DLD1 (cell line): ENCODE data around the gene WDR33.

Source experiments
- in situ Hi-C: cut with HindIII; loops from 2 replicates; pipeline ENCODE4 v1.10.0; 2017; ENCODE audit warnings: low sequenced_read_pairs

WDR33 gene

DNA sequence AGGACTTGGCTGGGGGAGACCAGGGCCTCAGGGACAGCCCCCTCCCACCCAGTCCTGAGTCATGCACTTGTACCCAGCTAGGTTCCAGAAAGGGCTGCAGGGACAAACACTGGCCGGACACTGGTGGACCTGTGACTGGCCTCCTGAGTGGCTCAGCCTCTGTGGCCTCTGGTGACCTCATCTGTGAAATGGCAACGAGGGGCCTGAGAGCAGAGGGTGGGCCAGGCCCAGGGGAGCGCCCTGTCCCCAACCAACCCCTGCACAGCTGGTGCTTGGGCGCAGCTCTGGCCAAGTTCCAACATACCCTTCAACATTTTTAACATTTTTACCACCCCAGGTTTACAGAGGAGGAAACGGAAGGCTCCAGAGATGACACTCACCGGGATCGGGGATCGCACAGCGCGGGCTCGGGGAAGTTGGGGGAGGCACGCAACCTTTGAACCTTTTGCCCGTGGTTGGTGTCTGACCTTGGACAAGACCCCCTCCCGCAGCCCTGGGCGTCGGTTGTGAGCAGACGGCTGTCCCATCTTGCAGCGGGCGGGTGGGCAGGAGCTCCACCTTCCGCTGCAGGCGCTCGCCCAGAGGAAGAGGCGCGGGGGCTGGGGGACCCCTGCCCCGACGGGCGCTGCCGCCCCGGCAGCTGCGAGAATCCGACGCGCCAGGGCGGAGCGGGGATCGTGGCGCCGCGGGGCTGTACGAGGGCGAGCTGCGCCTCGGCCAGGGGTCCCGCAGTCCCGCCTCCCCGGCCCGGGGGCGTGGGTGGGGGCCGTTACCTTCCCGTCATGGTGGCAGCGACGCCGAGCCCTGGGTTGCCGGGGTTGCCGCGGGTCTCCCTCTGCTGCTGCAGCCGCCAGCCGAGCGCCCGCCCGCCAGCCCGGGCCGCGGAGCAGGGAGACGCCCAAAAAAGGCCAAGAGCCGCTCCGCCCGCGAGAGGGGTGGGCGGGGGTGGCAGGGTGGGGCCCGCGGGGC is 136.4 kb downstream of the WDR33 start:
- in situ Hi-C loops = no loop called here

DNA sequence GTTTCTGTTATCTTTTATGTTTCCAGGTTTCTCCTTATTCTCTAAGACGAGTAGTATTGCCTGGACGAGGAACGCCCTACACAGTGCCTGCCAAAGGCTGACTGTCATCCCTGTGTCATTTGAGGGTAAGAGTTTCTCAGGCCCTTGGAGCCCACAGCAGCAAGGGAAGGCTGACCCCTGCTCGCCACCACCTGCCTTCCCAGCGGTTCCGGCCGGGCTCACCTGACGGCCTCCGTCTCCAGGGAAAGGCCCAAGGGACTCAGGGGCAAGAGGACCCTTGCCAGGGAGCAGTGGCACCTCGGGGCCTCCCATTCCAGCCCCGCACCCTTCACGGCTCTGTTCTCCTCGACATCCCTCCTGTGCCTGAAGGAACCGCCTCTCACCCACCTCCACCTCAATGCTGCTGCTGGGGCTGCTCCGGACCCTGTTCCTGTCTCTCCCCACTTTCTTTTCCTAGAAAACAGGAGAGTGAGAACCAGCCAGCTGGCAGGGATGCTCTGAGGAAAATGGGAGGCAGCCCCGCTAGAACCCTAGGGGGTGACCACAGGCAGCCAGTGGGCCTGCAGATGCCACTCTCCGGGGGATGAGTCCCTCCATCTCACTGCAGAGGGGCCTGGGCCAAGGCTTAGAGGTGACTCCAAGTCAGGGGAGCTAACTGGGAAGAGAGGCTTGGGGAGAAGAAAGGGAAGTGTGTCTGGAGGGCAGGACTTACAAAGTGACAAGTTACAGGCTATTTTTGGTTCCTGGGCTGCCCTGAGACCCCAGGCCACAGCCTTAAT is 137.5 kb downstream of the WDR33 start:
- in situ Hi-C loops = no loop called here

DNA sequence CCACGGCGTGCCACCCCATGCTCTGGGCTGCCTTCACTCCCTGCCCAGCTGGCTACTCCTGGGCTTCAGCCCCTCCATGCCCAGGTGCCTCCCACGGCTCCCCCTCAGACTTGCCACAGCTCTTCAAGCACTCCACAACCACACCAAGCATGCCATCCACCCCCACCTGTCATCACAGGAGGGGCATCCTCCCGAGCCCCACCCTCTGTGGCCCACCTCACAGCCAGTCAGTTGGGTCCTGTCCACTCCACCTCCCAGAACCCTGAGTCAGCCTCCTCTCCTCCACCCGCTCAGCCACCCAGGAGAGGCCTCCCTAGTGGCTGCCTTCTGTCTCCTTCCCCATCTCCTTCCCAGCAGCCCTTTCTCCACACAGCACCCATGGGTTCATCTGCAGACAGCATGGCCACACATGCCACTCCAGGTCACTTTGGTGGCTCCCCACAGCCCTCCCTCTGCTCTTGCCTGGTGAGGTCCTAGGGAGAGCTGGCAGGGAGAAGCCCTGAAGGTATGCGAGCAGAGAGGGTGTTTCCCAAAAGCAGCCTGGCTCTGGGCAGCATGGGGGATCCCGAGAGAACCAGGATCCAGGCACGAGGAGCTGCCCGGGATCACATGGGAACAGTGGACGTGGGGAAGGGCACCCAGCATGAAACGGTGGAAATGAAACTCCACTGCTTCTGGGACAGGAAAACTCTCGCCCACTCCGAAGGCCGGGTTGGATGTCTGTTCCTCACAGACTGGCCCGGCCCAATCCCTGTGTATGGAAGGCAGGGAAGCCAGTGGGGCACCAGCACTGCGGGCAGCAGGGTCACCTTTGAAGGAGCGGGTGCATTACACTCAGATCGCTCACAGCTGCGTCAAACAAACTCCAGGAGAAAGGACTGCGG is 138.4 kb downstream of the WDR33 start:
- in situ Hi-C loops = no loop called here

DNA sequence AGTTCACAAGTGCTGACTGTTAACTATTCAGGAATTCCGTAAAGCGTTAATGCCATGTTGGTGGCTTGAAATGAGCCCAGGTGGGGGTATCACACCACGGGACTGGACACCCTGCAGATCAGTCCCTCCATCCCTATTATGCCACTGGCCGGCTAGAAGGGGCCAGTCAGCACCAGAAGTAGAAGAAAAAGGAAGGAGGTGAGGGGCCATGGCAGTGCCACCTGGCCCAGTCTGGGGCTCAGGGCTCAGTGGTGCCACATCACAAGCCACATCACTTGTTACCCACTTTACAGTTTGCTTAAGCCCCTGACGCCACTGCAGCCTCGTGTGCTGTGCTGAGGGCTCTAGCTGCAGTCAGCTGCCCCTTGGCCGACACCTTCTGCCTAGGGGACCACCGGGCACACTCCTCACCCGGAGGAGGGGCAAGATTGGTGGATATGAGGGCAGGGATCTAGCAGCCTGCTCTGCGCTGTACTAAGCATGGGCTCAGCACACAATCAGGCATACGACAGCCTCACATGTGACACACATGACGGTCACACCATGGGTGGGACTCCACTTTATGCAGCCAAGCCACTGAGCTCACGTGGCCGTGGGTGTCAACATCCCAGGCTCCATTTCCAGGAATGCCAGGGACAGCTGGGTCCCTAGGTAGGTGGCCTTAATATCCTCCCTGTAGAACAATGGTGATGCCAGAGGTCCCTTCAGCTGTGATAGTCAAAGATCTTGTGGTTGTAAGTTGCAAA is 139.2 kb downstream of the WDR33 start:
- in situ Hi-C loops = no loop called here

DNA sequence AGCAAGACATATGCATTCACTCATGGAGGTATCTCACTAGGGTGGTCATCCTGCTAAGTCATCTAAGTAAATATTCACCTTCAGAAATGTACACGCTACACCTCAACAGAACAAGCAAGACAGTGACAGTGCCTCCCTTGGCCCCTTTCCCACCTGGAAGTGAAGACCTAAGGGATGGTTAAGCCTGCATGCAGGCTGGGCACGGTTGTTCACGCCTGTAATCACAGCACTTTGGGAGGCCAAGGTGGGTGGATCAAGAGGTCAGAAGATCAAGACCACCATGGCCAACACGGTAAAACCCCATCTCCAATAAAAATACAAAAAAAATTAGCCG is 140.0 kb downstream of the WDR33 start:
- in situ Hi-C loops = no loop called here

DNA sequence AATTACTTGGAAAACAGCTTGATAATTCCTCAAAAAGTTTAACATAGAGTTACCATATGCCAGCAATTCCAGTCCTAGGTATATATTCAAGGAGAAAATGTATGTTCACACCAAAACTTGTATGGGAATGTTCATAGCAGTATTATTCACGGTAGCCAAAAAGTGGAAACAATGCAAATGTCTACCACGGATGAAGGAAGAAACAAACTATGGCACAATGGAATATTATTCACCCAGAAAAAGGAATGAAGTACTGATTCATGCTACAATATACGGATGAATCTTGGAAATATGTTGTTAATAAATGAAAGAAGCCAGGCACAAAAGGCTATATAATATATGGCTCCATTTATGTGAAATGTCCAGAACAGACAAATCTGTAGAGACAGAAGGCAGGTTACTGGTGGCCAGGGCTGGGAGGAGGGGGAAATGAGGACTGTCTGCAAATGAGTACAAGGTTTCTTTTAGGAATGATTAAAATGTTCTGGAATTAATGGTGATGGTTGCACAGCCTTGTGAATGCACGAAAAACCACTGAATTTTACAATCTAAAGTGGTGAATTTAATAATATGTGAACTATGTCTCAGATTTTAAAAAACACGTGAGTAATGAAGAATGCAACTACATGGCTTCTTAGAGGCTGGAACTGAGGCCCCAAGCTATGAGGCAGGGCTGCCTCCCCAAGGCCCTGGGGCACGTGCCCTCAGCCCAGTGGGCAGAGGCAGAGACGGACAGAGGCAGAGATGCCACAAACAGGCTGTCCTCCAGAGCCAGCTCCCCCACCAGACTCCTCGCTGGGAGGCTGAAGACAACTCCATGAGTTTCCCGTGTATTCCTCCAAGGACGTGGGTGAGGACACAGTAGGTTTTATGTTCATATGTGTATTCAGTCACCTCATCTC is 140.7 kb downstream of the WDR33 start:
- in situ Hi-C loops = no loop called here

DNA sequence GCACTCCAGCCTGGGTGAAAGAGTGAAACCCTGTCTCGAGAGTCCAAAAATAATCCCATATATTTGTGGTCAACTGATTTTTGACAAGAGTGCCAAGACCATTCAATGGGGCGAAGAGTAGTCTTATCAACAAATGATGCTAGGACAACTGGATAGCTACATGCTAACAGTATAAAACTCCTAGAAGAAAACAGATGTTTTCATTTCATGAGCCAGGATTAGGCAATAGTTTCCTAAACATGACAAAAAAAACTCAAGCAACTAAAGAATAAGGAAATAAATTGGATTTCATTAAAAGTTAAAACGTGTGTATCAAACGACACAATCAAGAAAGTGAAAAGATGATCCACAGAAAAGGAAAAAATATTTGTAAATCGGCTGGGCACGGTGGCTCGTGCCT is 141.9 kb downstream of the WDR33 start:
- in situ Hi-C loops = no loop called here

DNA sequence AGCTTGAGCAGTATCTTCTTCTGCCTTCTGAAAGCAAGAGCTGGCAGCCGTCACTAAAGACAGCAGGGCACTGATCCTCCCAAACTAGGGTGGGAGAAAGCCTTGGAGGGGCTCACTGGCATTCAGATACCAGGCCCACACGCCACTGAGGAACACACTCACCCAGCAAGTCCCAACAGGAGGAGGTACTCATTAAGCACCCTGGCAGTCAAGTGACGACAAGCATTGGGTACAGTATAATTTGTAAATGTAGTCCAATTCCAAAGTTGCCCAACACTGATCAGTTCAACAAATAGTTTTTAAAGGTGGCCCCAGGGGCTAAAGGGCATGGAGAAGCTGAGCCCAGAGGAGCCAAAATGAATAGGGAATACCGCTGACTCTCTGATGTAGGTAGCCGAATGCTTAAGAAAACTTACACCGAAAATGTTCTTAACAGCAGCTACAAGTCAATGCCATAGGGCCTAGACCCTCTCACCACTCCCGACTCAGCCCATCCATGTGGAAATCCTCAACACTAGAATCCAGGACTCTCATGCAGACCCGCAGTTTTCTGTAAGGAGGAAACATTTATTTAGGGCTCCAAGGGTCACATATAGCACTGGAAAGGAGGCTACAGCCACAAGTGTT is 145.6 kb downstream of the WDR33 start:
- in situ Hi-C loops = no loop called here

DNA sequence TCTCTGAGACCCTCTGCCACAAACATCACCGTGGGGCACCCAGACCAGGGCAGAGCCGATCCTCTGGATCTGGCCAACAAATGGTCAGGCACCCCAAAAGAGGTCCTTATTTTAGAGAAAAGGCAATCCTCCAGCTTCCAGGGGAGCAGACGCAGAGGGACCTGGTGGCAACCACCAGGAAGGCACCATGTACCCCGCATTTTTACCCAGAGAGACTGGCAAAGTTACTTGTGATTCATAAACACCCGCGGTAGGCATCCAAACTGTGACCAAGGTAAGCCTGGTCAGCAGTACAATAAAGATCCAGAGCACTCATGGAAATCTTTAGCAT is 146.1 kb downstream of the WDR33 start:
- in situ Hi-C loops = no loop called here

DNA sequence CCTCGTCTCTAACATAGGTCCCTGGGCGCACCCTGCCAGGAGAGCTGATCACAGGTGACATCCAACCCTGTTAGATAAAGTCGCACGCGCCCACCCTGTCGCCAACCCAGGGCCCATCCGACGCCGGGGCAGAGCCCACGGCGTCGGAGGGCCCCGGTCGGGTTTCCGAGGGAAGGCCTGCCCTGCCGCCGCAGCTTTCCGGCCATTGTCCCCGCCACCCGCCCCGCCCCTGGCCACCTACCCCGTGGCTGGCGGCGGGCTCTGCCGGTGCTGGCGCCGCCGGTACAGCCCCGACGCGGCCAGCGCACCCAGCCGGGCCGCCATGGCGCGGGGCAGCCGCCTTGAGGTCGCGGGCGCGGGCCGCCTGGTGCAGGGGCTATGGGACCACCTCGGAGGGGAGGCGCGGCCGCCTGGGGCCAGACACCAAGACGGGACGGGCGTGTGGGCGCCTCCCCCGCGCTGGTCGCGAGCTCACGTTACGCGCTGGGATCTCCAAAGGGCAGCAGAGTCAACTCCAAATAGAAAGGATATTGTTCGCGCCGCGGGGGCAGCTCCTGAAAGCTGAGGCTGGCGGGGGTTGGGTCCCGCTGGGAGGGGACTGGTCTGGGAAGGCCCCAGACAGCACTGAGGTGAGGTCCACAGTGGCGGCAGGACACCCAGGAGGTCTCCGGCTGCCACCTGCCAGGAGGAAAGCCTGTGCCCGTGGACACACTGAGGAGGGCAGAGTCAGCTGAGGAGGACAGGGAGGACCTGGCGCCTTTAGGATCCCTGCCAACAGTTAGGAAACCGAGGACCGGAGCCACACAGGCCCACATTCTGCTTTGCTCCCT is 146.7 kb downstream of the WDR33 start:
- in situ Hi-C loops = no loop called here

DNA sequence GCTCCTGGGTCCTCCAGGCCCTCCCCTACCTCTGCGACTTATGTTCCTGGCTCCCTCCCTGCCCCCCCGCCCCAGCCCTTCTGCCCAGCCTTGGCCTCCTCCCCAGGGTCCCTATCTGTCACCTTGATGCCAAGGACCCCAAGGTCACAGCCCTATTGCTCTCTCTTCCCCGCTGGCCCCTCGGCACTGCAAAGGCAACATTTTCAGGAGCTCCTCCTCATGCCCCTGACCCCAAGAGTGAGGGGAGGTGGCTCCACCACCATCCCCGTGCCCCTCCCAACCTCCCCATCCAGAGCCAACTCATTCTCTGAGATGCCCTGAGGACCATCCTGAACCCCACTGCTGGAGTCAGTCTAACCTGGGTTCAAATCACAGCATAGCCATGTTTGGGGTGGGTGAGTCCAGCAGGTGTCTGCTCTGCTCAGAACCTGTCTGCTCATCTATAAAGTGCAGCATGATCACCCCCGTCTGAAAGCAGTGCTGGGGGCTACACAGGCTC is 147.4 kb downstream of the WDR33 start:
- in situ Hi-C loops = no loop called here

DNA sequence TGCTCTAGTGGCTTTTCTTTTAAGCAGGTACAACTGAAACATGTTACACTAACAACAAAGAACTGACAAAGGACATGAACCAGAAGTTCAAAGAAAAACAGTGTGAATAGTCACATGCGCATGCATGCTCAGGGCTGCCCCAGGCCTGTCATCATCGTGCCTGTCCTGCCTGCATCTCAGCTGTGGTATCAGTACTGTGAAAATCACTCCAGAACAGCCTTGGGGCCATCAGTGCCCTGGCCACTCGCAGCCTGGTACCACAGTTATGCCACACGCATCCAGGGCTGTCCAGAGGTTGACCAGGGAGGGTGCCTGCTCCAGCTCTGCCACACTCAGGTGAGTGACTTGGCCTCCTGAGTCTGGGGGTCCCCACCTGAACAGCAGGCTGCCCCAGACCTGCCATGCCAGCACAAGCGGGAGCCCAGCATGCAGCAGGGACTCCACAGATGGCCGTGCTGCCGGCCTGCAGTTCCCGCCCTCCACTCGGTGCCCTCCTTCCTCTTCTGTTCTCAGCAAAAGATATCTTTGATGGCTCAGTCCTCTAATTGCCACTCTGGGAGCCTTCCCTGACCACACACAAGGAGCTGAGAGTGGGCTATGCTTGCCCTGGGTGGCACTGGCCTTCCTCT is 147.9 kb downstream of the WDR33 start:
- in situ Hi-C loops = no loop called here

DNA sequence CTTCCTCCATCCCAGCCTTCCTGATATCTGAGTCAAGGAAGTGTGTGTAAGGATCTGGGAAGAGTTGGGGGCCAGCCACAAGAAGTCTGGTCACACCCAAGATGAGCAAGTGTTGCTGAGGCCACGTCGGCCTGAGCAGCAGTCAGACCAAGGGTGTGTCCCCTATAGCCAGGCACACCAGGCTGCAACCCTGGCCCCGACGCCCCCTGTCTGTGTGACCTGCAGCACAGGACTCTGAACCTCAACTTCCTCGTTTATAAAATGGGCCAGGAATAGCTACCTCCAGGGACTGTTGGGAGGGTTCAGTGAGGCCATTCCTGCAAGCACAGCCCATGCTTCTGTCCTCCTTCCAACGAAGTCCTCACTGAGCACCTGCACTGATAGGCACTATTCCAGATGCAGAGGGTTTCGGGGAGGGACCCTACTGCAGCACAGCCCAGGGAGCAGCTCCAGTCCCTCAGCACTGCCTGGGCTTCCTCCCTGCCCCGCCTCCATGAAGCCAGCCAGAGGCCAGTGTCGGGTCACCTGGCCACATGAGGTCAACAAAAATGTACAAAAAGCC is 148.9 kb downstream of the WDR33 start:
- in situ Hi-C loops = no loop called here

DNA sequence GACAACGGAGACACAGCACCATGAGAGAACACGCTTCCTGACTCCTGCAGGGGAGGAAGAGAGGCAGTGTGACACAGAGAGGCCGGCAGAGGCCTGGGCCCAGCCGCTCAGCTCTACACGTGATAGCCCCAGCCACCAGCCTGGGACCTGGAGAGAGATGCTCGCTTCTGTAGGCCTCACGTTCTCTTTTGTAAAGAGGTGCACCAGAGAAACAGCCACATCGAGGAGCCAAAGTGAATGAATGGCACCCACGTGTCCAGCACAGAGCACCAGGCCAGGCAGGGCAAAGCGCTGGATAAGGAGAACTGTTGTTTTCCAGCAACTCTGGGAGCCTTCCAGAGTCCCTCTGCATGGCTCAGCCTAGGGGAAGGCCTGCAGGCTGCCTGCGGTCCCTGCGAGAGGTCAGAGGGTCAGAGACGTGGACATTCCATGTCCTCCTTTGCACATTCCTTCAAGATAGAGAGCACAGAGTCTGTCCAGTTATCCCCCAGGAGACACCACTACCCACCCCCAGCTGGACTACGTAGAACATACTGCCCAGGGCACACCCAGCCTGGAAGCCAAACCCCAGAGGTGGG is 149.8 kb downstream of the WDR33 start:
- in situ Hi-C loops = no loop called here

DNA sequence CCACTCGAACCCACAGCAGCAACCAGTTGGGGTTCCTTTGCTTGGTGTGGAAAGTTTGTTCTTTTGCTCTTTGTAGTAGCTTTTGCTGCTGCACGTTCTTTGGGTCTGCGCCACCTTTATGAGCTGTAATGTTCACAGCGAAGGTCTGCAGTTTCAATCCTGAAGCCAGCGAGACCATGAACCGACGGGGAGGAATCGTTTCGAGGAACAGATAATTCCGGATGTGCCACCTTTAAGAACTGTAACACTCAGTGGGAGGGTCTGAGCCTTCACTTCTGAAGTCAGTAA is 150.7 kb downstream of the WDR33 start:
- in situ Hi-C loops = no loop called here

DNA sequence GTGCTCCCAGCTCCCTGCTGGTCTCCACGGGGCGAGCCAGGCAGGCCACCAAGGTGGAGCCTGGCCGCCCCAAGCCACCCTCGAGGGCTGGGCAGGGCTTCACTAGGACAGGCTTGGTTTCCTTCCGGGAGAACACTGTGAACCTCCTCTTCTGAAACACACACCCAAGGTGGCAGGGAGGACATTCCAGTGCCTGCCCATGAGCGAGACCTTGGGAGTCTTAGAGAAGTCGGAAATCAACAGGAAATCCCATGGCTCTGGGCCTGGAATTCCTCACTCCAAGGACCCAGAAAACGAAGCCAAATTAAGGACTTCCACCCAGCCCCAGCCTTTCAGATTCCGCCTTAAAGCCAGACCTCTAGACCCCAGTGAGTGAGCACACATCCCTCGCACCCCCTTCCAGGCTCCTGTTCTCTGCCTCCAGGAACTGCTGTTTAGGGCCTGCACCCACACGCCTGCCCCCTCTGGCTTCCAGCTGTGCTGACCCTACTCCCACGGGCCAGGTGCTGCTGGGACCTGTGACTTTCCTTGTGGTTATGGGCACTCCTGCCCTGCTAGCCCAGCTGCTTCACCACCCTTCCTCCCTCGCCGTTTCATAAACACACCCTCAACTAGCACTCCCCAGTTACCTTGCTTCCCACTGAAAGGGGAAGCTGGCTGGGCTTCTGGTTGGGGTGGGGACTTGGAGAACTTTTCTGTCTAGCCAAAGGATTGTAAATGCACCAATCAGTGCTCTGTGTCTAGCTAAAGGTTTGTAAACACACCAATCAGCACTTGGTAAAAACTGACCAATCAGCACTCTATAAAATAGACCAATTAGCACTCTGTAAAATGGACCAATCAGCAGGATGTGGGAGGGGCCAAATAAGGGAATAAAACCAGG is 151.3 kb downstream of the WDR33 start:
- in situ Hi-C loops = no loop called here
